Mesothelial cell of epicardium (in vitro differentiated cells): ENCODE data around the gene TSPAN4. TPM values are rescaled to one million over a fixed set of nuclear protein-coding genes. Genes with fewer than 3 reads are reported as not detected.
A peak's percentile ranks its signal among the peaks of the same experiment; 100 is the strongest.

ENCODE experiments used
- DNase-seq, 2 experiments: peaks; one replicate each; pipeline ENCODE4 v3.0.0; 2021; ENCODE audit warnings: low spot score in 2 of 2; ENCODE audit not compliant: unreplicated experiment in 2 of 2
- H3K27ac Mint-ChIP-seq: 2 replicates; pipeline ENCODE4 v1.8.0; 2021; ENCODE audit warnings: mixed read lengths
- H3K27me3 Mint-ChIP-seq: 2 replicates; pipeline ENCODE4 v1.8.0; 2021; ENCODE audit warnings: low read depth, mixed read lengths
- H3K36me3 Mint-ChIP-seq: 2 replicates; pipeline ENCODE4 v1.8.0; 2021; ENCODE audit warnings: mixed read lengths
- H3K4me1 Mint-ChIP-seq: 2 replicates; pipeline ENCODE4 v1.8.0; 2021; ENCODE audit warnings: mixed read lengths
- H3K4me3 Mint-ChIP-seq: 2 replicates; pipeline ENCODE4 v1.8.0; 2021; ENCODE audit warnings: mild to moderate bottlenecking, moderate library complexity, mixed read lengths
- H3K9me3 Mint-ChIP-seq: 2 replicates; pipeline ENCODE4 v1.8.0; 2021; ENCODE audit warnings: mixed read lengths
- total RNA-seq: library from RNA; stranded (reverse); gene quantifications from 3 replicates; pipeline ENCODE4 v1.2.1, GENCODE V29; 2021
- TF ChIP-seq, protein P1 (sequence below): fragments of 200-600 bp; sonication (generic); IDR thresholded peaks from one replicate; pipeline ENCODE4 v1.5.0; 2021; ENCODE audit warnings: antibody characterized with exemption; ENCODE audit not compliant: unreplicated experiment

The TSPAN4 gene
- total RNA-seq, 1 donor from 2014 or later: 94.1 TPM

DNA sequence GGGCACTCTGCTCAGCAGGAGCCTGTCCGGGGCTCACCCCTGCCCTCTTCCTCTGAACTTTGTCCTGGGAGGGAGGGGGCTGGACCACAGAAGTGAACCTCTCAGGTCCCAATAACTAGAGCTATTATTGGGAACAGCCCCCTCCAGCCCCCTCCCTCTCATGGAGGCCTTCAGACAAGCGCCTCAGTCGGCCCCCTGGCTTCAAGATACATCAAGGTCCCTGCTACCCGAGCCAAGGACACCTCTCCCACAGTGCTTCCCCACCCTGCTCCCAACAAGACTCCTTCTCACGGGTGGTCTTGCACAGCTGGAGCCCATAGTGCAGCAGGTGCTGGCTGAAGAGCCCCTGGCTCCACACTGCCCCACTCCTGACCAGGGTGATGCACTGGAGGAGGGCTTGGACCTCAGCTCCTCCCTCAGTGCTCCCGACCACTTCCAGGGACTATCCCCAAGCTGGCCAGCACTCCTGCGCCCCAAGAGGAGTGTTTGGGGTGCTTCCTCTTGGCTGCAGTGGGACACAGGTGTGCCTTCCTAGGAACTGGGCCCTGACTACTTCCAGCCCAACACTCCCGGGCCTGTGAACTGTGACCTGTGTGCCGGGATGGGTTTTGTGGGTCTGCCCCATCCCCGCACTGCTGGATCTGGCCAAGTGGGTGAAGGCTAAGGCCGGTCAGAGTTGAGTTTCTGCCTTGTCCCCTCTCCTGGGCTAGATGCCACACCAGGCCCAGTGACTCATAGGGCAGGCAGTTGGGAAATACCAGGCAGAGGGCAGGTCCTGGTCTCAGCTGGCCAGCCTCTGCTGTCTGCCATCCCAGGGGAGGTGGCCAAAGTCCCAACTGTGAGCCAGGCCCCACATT, 21.8 kb upstream of the TSPAN4 start:
- peaks cover 10% of the 10 kb centered on the region for H3K4me1 Mint-ChIP-seq
- no peaks in the 10 kb centered on the region for H3K9me3 Mint-ChIP-seq
- TF ChIP-seq, protein P1, sequence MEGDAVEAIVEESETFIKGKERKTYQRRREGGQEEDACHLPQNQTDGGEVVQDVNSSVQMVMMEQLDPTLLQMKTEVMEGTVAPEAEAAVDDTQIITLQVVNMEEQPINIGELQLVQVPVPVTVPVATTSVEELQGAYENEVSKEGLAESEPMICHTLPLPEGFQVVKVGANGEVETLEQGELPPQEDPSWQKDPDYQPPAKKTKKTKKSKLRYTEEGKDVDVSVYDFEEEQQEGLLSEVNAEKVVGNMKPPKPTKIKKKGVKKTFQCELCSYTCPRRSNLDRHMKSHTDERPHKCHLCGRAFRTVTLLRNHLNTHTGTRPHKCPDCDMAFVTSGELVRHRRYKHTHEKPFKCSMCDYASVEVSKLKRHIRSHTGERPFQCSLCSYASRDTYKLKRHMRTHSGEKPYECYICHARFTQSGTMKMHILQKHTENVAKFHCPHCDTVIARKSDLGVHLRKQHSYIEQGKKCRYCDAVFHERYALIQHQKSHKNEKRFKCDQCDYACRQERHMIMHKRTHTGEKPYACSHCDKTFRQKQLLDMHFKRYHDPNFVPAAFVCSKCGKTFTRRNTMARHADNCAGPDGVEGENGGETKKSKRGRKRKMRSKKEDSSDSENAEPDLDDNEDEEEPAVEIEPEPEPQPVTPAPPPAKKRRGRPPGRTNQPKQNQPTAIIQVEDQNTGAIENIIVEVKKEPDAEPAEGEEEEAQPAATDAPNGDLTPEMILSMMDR: no peak
- peaks cover 7% of the 10 kb centered on the region for H3K36me3 Mint-ChIP-seq
- H3K27ac Mint-ChIP-seq: no peak overlapping the region
- no peak for DNase-seq
- peak overlapping the region; percentile 78 for H3K4me3 Mint-ChIP-seq
- H3K27me3 Mint-ChIP-seq: no peaks in the 10 kb centered on the region

DNA sequence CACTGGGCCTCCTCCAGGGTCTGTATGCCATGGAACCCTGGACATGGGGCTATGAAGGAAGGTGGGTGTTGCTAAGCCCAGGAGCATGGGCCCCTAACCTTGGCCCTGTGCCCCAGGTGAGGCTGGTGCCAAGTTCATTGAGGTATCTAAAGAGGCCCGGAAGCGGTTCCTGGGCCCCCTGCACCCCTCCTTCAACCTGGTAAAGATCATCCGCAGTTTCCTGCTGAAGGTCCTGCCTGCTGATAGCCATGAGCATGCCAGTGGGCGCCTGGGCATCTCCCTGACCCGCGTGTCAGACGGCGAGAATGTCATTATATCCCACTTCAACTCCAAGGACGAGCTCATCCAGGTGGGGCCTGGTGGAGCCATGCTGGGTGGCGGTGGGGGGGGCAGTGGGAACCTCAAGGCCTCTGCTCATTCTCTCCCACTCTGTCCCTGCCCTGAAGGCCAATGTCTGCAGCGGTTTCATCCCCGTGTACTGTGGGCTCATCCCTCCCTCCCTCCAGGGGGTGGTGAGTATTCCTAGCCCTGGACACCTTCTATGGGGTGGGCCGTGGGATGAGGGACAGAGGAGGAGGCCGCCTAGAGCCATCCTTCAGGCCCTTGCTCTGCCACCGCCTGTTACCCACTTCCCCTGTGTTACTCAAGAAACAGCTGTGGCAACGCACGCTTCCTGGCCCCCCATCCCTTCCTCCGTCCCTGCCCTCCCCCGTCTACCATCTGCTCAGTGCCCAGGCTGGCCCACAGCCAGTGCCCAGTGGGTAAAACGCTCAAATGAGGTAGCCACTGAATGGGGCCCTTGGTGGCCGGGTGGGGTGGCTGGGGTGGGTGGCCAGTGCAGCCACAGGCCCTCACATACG, 20.9 kb upstream of the TSPAN4 start:
- DNase-seq: no peak
- Mint-ChIP-seq H3K4me1 (peaks cover 10% of the 10 kb centered on the region), H3K27ac (no peak overlapping the region), H3K4me3 (peak overlapping the region; percentile 78), H3K27me3 (peaks cover 5% of the 10 kb centered on the region), H3K36me3 (peaks cover 7% of the 10 kb centered on the region), H3K9me3 (no peaks in the 10 kb centered on the region)
- TF ChIP-seq, protein P1: no peak

DNA sequence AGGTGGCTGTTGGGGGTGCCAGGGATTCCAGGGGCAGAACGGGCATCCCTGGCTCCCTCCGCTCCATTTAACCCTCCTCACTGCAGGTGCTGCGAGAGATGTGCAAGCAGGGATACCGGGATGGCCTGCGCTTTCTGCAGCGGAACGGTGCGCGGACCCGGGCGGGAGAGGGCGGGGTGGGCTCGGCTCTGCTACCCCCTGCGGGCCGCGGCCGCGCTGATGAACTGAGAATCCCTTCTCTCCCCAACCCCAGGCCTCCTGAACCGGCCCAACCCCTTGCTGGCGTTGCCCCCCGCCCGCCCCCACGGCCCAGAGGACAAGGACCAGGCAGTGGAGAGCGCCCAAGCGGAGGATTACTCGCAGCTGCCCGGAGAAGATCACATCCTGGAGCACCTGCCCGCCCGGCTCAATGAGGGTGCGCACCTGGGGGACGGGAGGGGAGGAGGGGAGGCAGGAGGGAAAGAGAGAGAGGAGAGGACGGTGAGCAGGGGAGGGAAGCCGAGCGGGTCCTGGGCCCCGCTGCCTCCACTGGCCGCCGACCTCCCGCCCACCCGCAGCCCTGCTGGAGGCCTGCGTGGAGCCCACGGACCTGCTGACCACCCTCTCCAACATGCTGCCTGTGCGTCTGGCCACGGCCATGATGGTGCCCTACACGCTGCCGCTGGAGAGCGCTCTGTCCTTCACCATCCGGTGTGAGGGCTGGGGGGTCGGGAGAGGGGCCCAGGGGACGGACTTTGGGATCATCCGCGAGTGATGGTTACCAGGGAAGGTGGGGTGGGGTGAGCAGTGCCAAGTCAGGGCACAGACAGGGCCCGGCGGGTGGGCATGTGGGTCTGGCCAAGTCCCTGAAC, 19.0 kb upstream of the TSPAN4 start:
- H3K27ac Mint-ChIP-seq: no peak overlapping the region
- peaks cover 18% of the 10 kb centered on the region for H3K27me3 Mint-ChIP-seq
- no peak overlapping the region for H3K4me3 Mint-ChIP-seq
- no peak for DNase-seq
- H3K9me3 Mint-ChIP-seq: no peaks in the 10 kb centered on the region
- H3K4me1 Mint-ChIP-seq: peaks cover 19% of the 10 kb centered on the region
- peaks cover 7% of the 10 kb centered on the region for H3K36me3 Mint-ChIP-seq
- TF ChIP-seq, protein P1: no peak

DNA sequence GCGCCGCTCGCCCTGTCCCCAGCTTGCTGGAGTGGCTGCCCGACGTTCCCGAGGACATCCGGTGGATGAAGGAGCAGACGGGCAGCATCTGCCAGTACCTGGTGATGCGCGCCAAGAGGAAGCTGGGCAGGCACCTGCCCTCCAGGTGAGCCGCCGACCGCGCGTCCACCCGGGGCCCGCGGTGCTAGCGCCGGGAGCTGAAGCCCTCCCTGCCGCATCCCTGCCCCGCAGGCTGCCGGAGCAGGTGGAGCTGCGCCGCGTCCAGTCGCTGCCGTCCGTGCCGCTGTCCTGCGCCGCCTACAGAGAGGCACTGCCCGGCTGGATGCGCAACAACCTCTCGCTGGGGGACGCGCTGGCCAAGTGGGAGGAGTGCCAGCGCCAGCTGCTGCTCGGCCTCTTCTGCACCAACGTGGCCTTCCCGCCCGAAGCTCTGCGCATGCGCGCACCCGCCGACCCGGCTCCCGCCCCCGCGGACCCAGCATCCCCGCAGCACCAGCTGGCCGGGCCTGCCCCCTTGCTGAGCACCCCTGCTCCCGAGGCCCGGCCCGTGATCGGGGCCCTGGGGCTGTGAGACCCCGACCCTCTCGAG, 18.3 kb upstream of the TSPAN4 start:
- no peak for DNase-seq
- no peak overlapping the region for H3K4me3 Mint-ChIP-seq
- peaks cover 25% of the 10 kb centered on the region for H3K27me3 Mint-ChIP-seq
- TF ChIP-seq, protein P1: no peak
- peaks cover 25% of the 10 kb centered on the region for H3K4me1 Mint-ChIP-seq
- H3K9me3 Mint-ChIP-seq: no peaks in the 10 kb centered on the region
- peaks cover 7% of the 10 kb centered on the region for H3K36me3 Mint-ChIP-seq
- no peak overlapping the region for H3K27ac Mint-ChIP-seq

DNA sequence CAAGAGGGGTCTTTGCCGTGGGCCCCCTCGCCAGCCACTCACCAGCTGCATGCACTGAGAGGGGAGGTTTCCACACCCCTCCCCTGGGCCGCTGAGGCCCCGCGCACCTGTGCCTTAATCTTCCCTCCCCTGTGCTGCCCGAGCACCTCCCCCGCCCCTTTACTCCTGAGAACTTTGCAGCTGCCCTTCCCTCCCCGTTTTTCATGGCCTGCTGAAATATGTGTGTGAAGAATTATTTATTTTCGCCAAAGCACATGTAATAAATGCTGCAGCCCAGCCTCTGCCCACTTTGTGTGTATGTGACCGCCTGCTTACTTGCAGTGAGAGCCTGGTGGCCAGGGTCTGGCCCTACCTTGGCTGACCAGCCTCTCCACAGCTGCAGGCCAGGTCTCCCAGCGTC, 17.7 kb upstream of the TSPAN4 start:
- H3K36me3 Mint-ChIP-seq: peaks cover 7% of the 10 kb centered on the region
- no peak overlapping the region for H3K4me3 Mint-ChIP-seq
- peaks cover 25% of the 10 kb centered on the region for H3K4me1 Mint-ChIP-seq
- no peaks in the 10 kb centered on the region for H3K9me3 Mint-ChIP-seq
- DNase-seq: no peak
- no peak overlapping the region for H3K27ac Mint-ChIP-seq
- peaks cover 31% of the 10 kb centered on the region for H3K27me3 Mint-ChIP-seq
- TF ChIP-seq, protein P1: no peak
